Omental fat pad (tissue), 4 donors: ENCODE data around the gene NPVF. TPM values are rescaled to one million over a fixed set of nuclear protein-coding genes. Genes with fewer than 3 reads are reported as not detected.

Source experiments
- ATAC-seq: fragments of 150-250 bp; one replicate; pipeline ENCODE4 v1.9.1; 2016; ENCODE audit warnings: mild to moderate bottlenecking, moderate library complexity; ENCODE audit not compliant: low FRiP score
- DNase-seq: peaks from one replicate; pipeline ENCODE4 v3.0.0-alpha.2; 2019; ENCODE audit warnings: low spot score
- total RNA-seq, 4 donors: library from RNA; depleted of rRNA; stranded (reverse); fragments of >200 nt; gene quantifications; one replicate each; pipeline ENCODE4 v1.1.0, GENCODE V29; 2016
- TF ChIP-seq, protein P1 (sequence below), 3 donors: fragments of 450-650 bp; IDR thresholded peaks; one replicate each; pipeline ENCODE4 v1.5.1; 2016 to 2017; ENCODE audit warnings: antibody characterized with exemption in 3 of 3, mild to moderate bottlenecking in 3 of 3, moderate library complexity in 2 of 3

The NPVF gene
- total RNA-seq, 4 donors from 2014 or later = not detected

DNA sequence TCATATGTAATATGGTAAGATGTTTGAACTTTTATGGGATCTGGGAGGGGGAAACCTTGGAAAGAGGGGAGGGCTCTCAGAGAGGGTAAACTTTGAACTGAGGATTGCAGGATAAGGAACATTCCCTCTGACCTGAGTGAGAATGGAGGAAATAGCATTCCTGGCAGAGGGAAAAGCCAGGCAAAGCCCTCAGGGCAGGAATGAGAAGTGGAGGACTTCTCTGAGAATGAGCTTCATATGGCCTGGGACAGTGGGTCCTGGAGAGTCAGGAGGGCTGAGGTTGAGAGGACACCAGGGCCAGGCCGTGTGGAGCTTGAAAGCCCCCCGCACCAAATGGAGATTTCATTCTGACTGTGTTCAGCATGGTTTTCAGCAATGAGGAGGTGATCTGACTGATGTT, 34.2 kb downstream of the NPVF start:
- ATAC-seq (no peak), DNase-seq (no peak)
- TF ChIP-seq, protein P1, sequence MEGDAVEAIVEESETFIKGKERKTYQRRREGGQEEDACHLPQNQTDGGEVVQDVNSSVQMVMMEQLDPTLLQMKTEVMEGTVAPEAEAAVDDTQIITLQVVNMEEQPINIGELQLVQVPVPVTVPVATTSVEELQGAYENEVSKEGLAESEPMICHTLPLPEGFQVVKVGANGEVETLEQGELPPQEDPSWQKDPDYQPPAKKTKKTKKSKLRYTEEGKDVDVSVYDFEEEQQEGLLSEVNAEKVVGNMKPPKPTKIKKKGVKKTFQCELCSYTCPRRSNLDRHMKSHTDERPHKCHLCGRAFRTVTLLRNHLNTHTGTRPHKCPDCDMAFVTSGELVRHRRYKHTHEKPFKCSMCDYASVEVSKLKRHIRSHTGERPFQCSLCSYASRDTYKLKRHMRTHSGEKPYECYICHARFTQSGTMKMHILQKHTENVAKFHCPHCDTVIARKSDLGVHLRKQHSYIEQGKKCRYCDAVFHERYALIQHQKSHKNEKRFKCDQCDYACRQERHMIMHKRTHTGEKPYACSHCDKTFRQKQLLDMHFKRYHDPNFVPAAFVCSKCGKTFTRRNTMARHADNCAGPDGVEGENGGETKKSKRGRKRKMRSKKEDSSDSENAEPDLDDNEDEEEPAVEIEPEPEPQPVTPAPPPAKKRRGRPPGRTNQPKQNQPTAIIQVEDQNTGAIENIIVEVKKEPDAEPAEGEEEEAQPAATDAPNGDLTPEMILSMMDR (IDR thresholded peaks at IDR 0.05) = no peak

DNA sequence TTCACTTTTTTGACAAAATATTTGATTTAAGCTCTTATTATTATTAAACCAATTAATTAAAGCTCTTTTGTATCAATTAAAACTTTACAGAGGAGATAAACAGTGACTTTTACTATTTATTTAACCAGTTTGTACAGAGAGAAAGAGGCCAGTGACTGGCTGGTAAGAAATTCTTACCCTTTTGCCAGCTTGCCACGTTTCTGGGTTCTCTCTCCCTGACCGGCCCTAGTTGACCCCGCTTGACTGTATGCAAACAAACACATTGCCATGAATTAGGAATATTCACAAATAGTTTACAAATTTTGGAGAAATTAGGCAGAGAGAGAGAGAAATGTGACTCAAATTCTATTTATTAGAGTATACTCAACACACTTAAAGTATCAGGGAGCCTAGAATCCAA, 36.2 kb downstream of the NPVF start:
- TF ChIP-seq, protein P1 (IDR thresholded peaks at IDR 0.05) = no peak
- no peak for ATAC-seq
- DNase-seq = no peak

DNA sequence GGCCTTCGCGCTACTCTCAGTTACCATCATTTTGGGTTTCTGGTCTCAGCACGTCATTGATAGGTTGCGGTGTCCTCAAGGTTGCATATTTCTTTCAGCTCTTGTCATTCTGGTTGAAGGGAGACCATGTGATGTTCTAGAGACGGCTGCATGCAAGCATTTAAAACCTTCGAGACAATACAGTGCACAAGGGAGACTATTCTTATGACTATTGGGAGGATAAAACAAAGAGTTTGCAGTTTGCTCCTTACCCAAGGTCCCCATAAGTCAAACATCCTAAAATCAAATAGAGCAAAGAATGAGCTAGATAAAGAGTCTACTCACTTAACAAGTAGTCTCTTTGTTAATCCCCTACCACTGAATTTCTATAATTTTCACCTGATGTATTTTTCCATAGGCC, 39.1 kb downstream of the NPVF start:
- DNase-seq = no peak
- ATAC-seq = no peak
- TF ChIP-seq, protein P1 (IDR thresholded peaks at IDR 0.05) = no peak

DNA sequence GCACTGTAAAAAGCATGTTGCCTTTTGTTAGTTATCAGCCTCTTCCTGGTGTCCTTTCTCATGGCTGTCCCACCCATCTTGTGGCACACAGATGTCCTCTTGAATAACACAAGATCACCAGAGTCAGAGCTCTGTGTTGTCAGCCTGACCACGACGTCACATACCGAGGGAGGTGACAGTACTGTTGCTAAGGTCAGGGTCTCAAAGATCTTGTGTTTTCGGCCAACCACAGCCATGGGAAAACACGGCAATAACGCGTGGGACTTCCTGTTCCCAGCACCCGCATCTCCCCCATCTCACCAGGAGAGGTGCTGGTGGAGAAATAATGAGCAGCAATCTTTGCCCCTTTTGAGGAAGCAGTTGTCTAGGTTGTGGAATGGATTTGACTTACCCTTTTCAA, 40.4 kb downstream of the NPVF start:
- ATAC-seq = no peak
- no peak for DNase-seq
- TF ChIP-seq, protein P1 (IDR thresholded peaks at IDR 0.05) = no peak

DNA sequence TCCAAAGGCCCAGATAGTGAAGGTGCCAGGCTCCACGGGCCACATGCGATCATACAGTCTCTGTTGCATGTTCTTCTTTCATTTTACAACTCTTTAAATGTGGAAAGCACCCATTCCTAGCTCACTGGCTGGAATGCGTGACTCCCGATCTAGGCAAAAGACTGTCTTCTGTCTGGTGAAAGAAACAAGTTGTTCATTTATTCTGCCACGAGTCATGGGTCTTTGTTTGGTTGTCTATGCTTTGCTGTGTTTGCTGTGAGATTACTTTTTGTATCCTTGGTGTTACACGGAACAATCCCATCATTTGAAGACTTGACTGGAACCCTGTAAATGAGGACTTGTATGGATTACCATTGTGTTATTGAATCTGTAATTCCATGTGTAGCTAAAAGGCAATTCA, 41.9 kb downstream of the NPVF start:
- TF ChIP-seq, protein P1 (IDR thresholded peaks at IDR 0.05) = no peak
- ATAC-seq (no peak), DNase-seq (no peak)

DNA sequence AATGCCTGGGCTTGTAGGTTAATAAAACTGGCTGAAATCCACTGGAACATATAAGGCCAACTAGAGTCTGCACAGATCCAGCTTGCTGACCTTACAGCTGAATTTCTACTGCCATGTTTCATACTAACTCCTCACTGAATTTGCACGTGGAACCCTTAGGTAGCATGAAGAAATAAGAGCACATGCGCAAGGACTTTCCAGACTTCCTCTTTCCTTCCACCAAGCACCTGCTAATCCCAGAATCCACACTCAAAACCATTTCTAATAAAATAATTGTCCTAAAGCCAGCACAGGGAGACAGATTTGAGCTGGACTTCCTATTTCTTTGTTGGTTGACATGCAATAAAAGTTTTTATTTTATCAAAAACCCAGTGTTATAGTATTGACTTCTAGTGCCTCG, 46.8 kb downstream of the NPVF start:
- ATAC-seq = no peak
- TF ChIP-seq, protein P1 (IDR thresholded peaks at IDR 0.05) = no peak
- DNase-seq = no peak

DNA sequence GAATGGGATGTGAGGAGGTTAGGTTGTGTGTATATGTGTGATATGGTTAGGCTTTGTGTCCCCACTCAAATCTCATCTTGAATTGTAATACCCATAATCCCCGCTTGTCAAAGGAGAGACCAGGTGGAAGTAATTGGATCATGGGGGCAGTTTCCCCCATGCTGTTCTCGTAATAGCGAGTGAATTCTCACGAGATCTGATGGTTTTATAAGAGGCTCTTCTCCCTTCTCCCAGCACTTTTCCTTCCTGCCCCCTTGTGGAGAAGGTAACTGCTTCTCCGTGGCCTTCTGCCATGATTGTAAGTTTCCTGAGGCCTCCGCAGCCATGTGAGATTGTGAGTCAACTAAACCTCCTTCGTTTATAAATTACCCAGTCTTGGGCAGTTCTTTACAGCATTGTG, 47.3 kb downstream of the NPVF start:
- TF ChIP-seq, protein P1 (IDR thresholded peaks at IDR 0.05) = no peak
- ATAC-seq (no peak), DNase-seq (no peak)
